GM18505 (cell line): ENCODE results near the gene METTL14.

Experiments
- ATAC-seq: cut with Tn5 transposase; IDR thresholded peaks from one replicate; pipeline ENCODE4 v1.9.1; 2021; ENCODE audit not compliant: unreplicated experiment
- POLR2A ChIP-seq: IDR thresholded peaks from 4 replicates; pipeline ENCODE4 v1.6.1; 2011; ENCODE audit warnings: borderline replicate concordance; ENCODE audit not compliant: insufficient read depth, insufficient read length; ENCODE audit errors: extremely low read depth

The METTL14 gene

GRCh38 chr4:118723369-118723768 is 38.2 kb downstream of the METTL14 start:
- TF ChIP-seq POLR2A: no peak
- ATAC-seq: no peak

- ATAC-seq: no peak
- TF ChIP-seq POLR2A: no peak
Measured at GRCh38 chr4:118727360-118727759, 42.2 kb downstream of the METTL14 start.

GRCh38 chr4:118729287-118730286 is 44.4 kb downstream of the METTL14 start:
- no peak for ATAC-seq
- no peak for TF ChIP-seq POLR2A

GRCh38 chr4:118730683-118731082 is 45.5 kb downstream of the METTL14 start:
- no peak for ATAC-seq

GRCh38 chr4:118732591-118733330 is 47.6 kb downstream of the METTL14 start:
- no peak for TF ChIP-seq POLR2A

More at GRCh38 chr4:118730683-118731082, 45.5 kb downstream of the METTL14 start:
- no peak for TF ChIP-seq POLR2A

GRCh38 chr4:118734491-118735205 is 49.5 kb downstream of the METTL14 start:
- no peak for ATAC-seq
- no peak for TF ChIP-seq POLR2A

More at GRCh38 chr4:118732591-118733330, 47.6 kb downstream of the METTL14 start:
- ATAC-seq: no peak

DNA sequence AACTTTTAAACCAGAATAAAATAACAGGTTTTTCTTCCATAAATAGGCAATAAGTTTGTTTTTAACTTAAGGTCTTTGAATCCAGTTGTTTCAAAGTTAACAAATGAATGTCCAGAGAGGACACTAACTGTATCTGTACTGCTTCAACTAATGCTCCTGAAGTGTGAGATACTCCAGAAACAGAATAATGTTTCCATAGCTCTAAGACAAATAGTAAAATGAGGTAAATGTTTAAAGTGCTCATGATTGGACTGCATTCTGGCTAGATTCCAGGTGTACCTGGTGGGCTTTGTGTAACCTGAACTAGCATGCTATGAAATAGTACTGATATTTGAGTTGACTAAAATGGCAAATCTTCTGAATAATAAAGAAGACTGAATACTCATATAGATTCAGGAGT is 51.7 kb downstream of the METTL14 start:
- TF ChIP-seq POLR2A: no peak
- ATAC-seq: no peak

- ATAC-seq: no peak
- no peak for TF ChIP-seq POLR2A
Measured at GRCh38 chr4:118738090-118738489, 52.9 kb downstream of the METTL14 start.

GRCh38 chr4:118739022-118739713 is 54.0 kb downstream of the METTL14 start:
- ATAC-seq: no peak
- no peak for TF ChIP-seq POLR2A

DNA sequence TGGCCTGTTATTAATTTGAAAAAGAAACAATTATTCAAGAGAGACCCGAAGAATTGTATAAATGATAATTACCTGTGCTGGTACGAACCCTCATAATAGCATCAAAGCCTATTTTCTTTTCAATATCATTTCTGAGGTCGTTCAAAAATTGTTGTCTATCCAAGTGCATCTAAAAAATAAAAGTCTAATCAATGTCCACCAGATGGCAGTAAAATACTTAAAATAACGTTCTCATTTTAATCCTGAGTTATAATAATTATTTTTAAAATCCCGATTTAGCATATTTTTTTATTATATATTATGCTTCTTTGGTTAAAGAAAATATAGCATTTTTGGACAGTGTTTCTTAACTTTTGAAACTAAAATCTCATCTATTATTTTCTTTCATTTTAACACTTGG is 55.7 kb downstream of the METTL14 start:
- ATAC-seq: no peak
- TF ChIP-seq POLR2A: no peak

DNA sequence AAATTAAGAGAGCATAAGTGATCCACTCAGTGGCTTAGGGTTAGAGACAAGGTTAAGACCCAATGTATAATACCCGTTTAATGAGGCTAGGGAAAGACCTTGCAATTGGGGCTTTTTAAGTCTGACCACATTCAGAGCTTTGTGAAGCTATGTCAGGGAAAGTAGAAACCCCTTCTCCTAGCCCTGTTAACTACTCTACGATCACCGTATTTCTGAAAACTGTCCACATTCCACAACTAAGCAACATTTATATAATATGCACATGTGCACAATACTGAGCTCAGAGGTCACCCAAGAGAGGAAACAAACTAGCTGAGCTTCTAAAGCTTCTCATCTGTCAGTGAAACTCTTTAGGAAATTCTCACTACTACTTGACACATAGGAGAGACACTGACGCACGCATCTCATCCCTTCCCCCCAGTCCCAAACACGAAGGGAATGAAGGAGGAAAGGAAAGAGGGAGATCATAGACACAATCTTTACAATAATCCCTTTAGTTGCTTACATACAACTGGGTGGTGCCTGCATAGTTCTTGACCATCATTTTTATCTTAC is 56.2 kb downstream of the METTL14 start:
- ATAC-seq: no peak

DNA sequence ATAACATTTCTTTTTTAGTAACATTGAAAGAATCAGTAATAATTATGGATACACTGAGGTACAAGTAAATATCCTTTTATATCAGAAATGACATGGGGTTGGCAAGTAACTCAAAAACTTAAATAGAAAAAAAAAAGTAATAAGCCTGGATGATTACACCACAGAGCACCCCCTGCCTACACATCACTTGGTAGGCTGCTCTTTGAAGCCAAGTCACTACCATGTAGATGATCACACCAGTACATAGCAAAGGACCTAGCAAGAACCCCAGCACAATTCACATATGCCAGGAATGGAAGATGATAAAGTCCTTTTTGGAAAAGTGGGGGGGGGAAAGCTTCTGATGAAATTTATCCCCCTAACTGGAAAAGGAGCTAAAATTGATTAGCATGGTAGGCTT is 56.9 kb downstream of the METTL14 start:
- TF ChIP-seq POLR2A: no peak
- no peak for ATAC-seq

More for the DNA sequence above, 56.2 kb downstream of the METTL14 start:
- TF ChIP-seq POLR2A: no peak
